HG03108 (cell line): ENCODE results near the gene STUB1.

Source experiments
- ATAC-seq: cut with Tn5 transposase; IDR thresholded peaks from one replicate; pipeline ENCODE4 v1.9.1; 2021; ENCODE audit warnings: moderate library complexity; ENCODE audit not compliant: unreplicated experiment

STUB1 gene

GRCh38 chr16:722835-723633, 42.8 kb downstream of the STUB1 start:
- ATAC-seq = no peak

DNA sequence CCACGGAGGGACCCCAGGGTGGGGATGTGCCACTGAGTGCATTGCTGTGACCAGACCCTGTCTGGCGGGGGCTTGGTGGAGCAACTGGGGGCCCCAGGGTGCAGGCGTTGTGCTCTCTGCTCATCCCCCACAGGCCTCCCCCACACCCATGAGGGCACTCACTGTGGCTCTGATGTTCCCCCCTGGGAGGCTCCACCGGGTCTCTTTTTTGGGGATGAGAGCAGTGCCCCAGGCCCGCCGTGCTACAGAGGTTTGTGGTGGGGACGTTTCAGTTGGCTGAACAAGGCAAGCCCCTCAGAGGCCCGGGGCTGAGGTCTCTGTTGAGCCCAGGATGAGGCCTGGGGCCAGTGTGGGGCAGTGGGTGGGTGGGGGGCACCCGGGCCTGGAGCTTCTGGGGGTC, 43.5 kb downstream of the STUB1 start:
- ATAC-seq = no peak

- ATAC-seq = no peak
Measured at GRCh38 chr16:724188-725040, 44.2 kb downstream of the STUB1 start.

GRCh38 chr16:725041-725376, 44.8 kb downstream of the STUB1 start:
- ATAC-seq = no peak

- no peak for ATAC-seq
Measured at GRCh38 chr16:725463-726187, 45.4 kb downstream of the STUB1 start.

DNA sequence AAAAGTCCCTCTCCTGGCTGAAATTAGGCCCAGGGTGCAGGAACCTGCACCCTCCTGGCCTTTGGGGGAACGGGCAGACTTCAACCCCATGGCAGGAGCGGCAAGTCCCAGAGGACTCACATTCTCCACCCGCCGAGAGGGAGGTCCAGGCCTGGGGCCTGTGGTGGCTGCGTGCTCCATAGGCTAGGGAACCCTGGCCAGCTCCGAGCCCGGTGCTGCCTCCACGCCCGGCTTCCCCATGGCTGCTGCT, 45.9 kb downstream of the STUB1 start:
- no peak for ATAC-seq

- no peak for ATAC-seq
Measured at GRCh38 chr16:726438-727290, 46.5 kb downstream of the STUB1 start, which contains the start of the genes CCDC78 and HAGHL. TSS of gene CCDC78 (minus strand) at chr16:726443. CDS start at chr16:726367, 76 bp downstream. TSS of gene HAGHL (plus strand) at chr16:727106. CDS start at chr16:727510, 404 bp downstream.

GRCh38 chr16:727291-727977, 47.2 kb downstream of the STUB1 start:
- ATAC-seq = no peak

DNA sequence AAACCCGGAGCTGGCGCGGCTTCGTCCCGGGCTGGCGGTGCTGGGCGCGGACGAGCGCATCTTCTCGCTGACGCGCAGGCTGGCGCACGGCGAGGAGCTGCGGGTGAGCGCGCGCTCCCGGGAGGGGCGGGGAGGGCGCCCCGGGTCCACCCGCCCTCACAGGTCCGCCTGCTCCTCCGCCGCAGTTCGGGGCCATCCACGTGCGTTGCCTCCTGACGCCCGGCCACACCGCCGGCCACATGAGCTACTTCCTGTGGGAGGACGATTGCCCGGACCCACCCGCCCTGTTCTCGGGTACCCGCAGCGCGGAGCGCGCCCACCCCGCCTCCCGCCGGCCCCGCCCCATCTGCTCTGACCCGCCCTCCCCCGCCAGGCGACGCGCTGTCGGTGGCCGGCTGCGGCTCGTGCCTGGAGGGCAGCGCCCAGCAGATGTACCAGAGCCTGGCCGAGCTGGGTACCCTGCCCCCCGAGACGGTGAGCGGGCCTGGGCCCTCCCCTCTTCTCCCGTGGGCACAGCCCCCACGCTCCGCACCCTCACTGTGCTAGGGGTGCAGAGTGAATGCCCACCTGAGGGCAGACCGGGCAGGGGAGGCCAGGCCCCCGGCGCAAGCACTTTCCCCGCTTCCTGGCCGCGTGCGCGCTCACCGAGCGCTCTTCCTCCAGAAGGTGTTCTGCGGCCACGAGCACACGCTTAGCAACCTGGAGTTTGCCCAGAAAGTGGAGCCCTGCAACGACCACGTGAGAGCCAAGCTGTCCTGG, 48.1 kb downstream of the STUB1 start:
- ATAC-seq = peak; percentile 33

- no peak for ATAC-seq
Measured at GRCh38 chr16:728890-729744, 48.9 kb downstream of the STUB1 start.

DNA sequence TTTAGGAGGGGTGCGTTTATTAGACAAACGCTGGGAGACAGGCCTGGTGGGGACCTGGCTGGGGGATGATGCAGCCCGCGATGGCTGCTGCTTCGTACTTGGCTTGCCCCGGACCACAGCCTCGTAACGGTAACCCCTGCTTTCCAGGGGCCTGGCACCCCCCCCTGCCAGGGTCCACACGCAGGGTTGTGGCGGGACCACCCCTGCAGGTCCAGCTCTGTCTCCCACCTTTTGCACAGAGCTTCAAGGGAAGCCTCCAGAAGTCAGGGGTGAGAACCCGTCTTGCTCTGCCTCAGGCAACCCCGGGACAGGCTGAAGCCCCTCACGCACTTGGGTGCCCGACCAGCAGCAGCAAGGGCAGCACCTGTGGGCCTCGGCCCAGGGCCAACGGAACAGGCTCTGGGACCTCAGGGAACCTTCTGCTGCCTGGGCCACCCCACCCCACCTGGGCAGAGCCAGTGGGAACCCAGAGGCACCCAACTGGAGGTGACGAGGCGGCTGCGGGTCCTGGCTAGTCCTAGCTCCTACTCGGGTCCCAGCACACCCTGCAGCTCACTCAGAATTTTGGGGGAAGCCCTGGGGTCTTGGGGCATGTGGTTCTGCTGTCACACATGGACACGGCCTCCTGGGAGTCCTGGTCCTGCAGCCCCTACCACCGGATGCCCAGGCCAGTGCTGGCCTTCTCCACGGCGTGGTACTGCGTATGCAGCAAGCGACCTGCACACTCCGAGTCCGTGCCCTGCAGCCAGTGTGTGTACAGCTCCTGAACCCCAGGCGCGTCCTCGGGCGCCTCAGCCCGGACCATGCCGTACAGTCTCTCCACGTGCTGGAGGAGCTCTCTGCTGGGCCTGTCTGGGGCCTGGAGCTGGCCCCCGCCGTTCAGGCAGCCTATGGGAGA, 49.8 kb downstream of the STUB1 start:
- ATAC-seq = no peak

GRCh38 chr16:730666-731509, 50.7 kb downstream of the STUB1 start:
- ATAC-seq = no peak

GRCh38 chr16:732332-732731, 52.1 kb downstream of the STUB1 start:
- ATAC-seq = no peak
